OCI-LY3 (cell line): ENCODE results near the gene EFCAB11.

Experiments
- EZH2phosphoT487 ChIP-seq: fragments of 200-600 bp; shearing (Covaris generic); IDR thresholded peaks from 2 replicates; pipeline ENCODE4 v1.6.1; 2018; ENCODE audit warnings: antibody characterized with exemption, mixed run types, low read depth
- TF ChIP-seq, protein P1 (sequence below): fragments of 200-600, 300-600 bp; sonication (generic); IDR thresholded peaks from 2 replicates; pipeline ENCODE4 v1.5.1; 2014; ENCODE audit warnings: antibody characterized with exemption, low read length, low read depth

DNA sequence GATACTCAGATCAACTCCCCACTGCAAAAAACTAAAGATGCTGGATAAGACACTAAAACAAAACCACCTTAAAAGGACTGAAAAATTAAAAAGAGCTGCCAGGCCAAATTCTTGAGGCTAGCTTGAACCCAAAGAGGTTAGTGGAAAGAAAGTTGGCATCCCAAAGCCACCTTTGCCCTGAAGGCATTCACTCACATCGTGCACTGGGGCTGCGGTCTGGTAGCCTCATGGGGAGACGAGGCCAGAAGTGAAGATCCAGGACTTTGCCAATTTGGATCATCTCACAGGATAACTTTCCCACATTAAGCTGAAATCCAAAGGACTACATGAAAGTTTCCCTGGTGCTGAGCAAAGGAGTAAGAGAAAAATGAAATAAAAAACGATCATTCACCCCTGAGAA lies 63.9 kb downstream of the EFCAB11 start:
- TF ChIP-seq, protein P1, sequence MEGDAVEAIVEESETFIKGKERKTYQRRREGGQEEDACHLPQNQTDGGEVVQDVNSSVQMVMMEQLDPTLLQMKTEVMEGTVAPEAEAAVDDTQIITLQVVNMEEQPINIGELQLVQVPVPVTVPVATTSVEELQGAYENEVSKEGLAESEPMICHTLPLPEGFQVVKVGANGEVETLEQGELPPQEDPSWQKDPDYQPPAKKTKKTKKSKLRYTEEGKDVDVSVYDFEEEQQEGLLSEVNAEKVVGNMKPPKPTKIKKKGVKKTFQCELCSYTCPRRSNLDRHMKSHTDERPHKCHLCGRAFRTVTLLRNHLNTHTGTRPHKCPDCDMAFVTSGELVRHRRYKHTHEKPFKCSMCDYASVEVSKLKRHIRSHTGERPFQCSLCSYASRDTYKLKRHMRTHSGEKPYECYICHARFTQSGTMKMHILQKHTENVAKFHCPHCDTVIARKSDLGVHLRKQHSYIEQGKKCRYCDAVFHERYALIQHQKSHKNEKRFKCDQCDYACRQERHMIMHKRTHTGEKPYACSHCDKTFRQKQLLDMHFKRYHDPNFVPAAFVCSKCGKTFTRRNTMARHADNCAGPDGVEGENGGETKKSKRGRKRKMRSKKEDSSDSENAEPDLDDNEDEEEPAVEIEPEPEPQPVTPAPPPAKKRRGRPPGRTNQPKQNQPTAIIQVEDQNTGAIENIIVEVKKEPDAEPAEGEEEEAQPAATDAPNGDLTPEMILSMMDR: no peak
- TF ChIP-seq EZH2phosphoT487: no peak
